GM23338 (cell line): ENCODE results near the gene ALKBH4. TPM values are rescaled to one million over a fixed set of nuclear protein-coding genes. Genes with fewer than 3 reads are reported as not detected.

ENCODE experiments used
- ATAC-seq: fragments of 200-7000 bp; cut with Tn5 transposase; 3 replicates; pipeline ENCODE4 v1.9.1; 2020
- DNase-seq: peaks from one replicate; pipeline ENCODE4 v3.0.0-alpha.2; 2015; ENCODE audit warnings: low spot score
- H2AFZ ChIP-seq: fragments of 200-600 bp; sonication (generic); 2 replicates; pipeline ENCODE4 v1.8.0; 2016; ENCODE audit warnings: antibody characterized with exemption, mild to moderate bottlenecking, moderate library complexity
- H3F3A ChIP-seq: fragments of 200-600 bp; sonication (generic); replicated peaks from 2 replicates; pipeline ENCODE4 v1.8.0; 2017; ENCODE audit warnings: antibody characterized with exemption, mixed run types, low read depth
- H3K27ac ChIP-seq: fragments of 200-600 bp; sonication (generic); 2 replicates; pipeline ENCODE4 v1.6.1; 2016; ENCODE audit warnings: low read depth
- H3K27me3 ChIP-seq: fragments of 200-600 bp; sonication (generic); 2 replicates; pipeline ENCODE4 v1.8.0; 2016; ENCODE audit warnings: mild to moderate bottlenecking, mixed run types, moderate library complexity; ENCODE audit not compliant: insufficient read depth
- H3K36me3 ChIP-seq: fragments of 200-600 bp; sonication (generic); 2 replicates; pipeline ENCODE4 v1.8.0; 2016; ENCODE audit warnings: mild to moderate bottlenecking; ENCODE audit not compliant: insufficient read depth
- H3K4me1 ChIP-seq: fragments of 200-600 bp; sonication (generic); 2 replicates; pipeline ENCODE4 v1.8.0; 2016; ENCODE audit warnings: mild to moderate bottlenecking, moderate library complexity; ENCODE audit not compliant: insufficient read depth
- H3K4me2 ChIP-seq: fragments of 200-600 bp; sonication (generic); 2 replicates; pipeline ENCODE4 v1.7.1; 2017; ENCODE audit warnings: mixed run types
- H3K4me3 ChIP-seq: fragments of 200-600 bp; sonication (generic); 2 replicates; pipeline ENCODE4 v1.6.1; 2016; ENCODE audit warnings: mixed run types
- H3K79me2 ChIP-seq: fragments of 200-600 bp; sonication (generic); replicated peaks from 2 replicates; pipeline ENCODE4 v1.8.0; 2017; ENCODE audit warnings: mild to moderate bottlenecking; ENCODE audit not compliant: insufficient read depth
- H3K9me2 ChIP-seq: fragments of 200-600 bp; sonication (generic); 2 replicates; pipeline ENCODE4 v1.8.0; 2017; ENCODE audit not compliant: insufficient read depth
- H4K20me1 ChIP-seq: fragments of 200-600 bp; sonication (generic); replicated peaks from 2 replicates; pipeline ENCODE4 v1.8.0; 2017; ENCODE audit warnings: mild to moderate bottlenecking; ENCODE audit not compliant: insufficient read depth
- H3K27ac Mint-ChIP-seq: 2 replicates; pipeline ENCODE4 v1.8.0; 2020; ENCODE audit warnings: inconsistent platforms, mild to moderate bottlenecking, moderate library complexity, mixed read lengths
- H3K27me3 Mint-ChIP-seq: 3 replicates; pipeline ENCODE4 v1.8.0; 2022; ENCODE audit warnings: low read depth, mild to moderate bottlenecking, moderate library complexity, mixed read lengths, inconsistent platforms; ENCODE audit not compliant: insufficient read depth, poor library complexity
- H3K36me3 Mint-ChIP-seq: 3 replicates; pipeline ENCODE4 v1.8.0; 2021; ENCODE audit warnings: low read depth, mild to moderate bottlenecking, inconsistent platforms, moderate library complexity, mixed read lengths
- H3K4me1 Mint-ChIP-seq: 3 replicates; pipeline ENCODE4 v1.8.0; 2020; ENCODE audit warnings: mild to moderate bottlenecking, inconsistent platforms, mixed read lengths
- H3K4me3 Mint-ChIP-seq: 3 replicates; pipeline ENCODE4 v1.8.0; 2021; ENCODE audit warnings: moderate library complexity, mild to moderate bottlenecking, inconsistent platforms, mixed read lengths
- H3K9me3 Mint-ChIP-seq: 3 replicates; pipeline ENCODE4 v1.8.0; 2020; ENCODE audit warnings: moderate library complexity, mild to moderate bottlenecking, inconsistent platforms, mixed read lengths
- CREB1 ChIP-seq: fragments of 250-450 bp; sonication (Bioruptor Pico); IDR thresholded peaks from 2 replicates; pipeline ENCODE4 v1.5.0; 2020; ENCODE audit warnings: low read depth, mild to moderate bottlenecking, moderate library complexity
- ETS1 ChIP-seq: IDR thresholded peaks from 2 replicates; pipeline ENCODE4 v1.6.1; 2016; ENCODE audit warnings: antibody characterized with exemption
- EZH2 ChIP-seq: fragments of 200-600 bp; sonication (generic); IDR thresholded peaks from one replicate; pipeline ENCODE4 v1.8.0; 2017; ENCODE audit warnings: antibody characterized with exemption, mild to moderate bottlenecking, low read depth; ENCODE audit not compliant: unreplicated experiment
- EZH2phosphoT487 ChIP-seq: fragments of 200-600 bp; sonication (generic); IDR thresholded peaks from one replicate; pipeline ENCODE4 v1.8.1; 2018; ENCODE audit warnings: antibody characterized with exemption; ENCODE audit not compliant: unreplicated experiment
- JUNB ChIP-seq: IDR thresholded peaks from one replicate; pipeline ENCODE4 v1.6.1; 2016; ENCODE audit warnings: antibody characterized with exemption; ENCODE audit not compliant: unreplicated experiment
- NANOG ChIP-seq: IDR thresholded peaks from 2 replicates; pipeline ENCODE4 v1.6.1; 2016; ENCODE audit warnings: antibody characterized with exemption, borderline replicate concordance
- POLR2AphosphoS5 ChIP-seq: IDR thresholded peaks from 2 replicates; pipeline ENCODE4 v1.6.1; 2016; ENCODE audit warnings: antibody characterized with exemption, low read depth
- ZNF114 ChIP-seq: fragments of 250-450 bp; sonication (Bioruptor Pico); IDR thresholded peaks from 2 replicates; pipeline ENCODE4 v1.5.0; 2020; ENCODE audit warnings: mild to moderate bottlenecking, moderate library complexity
- ZNF331 ChIP-seq: fragments of 250-450 bp; sonication (Bioruptor Pico); IDR thresholded peaks from 2 replicates; pipeline ENCODE4 v1.5.0; 2020; ENCODE audit warnings: low read depth, mild to moderate bottlenecking, moderate library complexity
- polyA plus RNA-seq: library from polyadenylated mRNA; unstranded; fragments of >200 nt; fragmentation: Nextera tagmentation; extraction: Ambion mirVana; gene quantifications from 2 replicates; pipeline ENCODE4 v1.2.1, GENCODE V29; 2016
- total RNA-seq: library from RNA; depleted of rRNA; stranded (reverse); fragments of >200 nt; shearing (Covaris generic); gene quantifications from 2 replicates; pipeline ENCODE4 v1.2.3, GENCODE V29; 2014
- TF ChIP-seq, protein P1 (sequence below): fragments of 250-450 bp; sonication (Bioruptor Pico); IDR thresholded peaks from 2 replicates; pipeline ENCODE4 v1.5.0; 2020; ENCODE audit warnings: mild to moderate bottlenecking, moderate library complexity
- TF ChIP-seq, protein P2 (sequence below), 2 experiments: fragments of 200-600 bp in 1 of 2; sonication (generic) in 1 of 2; conservative IDR thresholded peaks; 2 replicates each; pipeline versions ENCODE4 v1.5.1 to v1.6.1; 2016 to 2017; ENCODE audit warnings: antibody characterized with exemption in 2 of 2, low read depth in 2 of 2, mild to moderate bottlenecking in 2 of 2, moderate library complexity in 1 of 2

The ALKBH4 gene
- total and polyA plus RNA-seq, 2 experiments from 2014 or later: 17.7 to 45.0 TPM

- Mint-ChIP-seq H3K4me3 (no peak overlapping the region), H3K27ac (no peak overlapping the region), H3K36me3 (peaks cover 17% of the 10 kb centered on the region), H3K27me3 (peaks cover 5% of the 10 kb centered on the region), H3K9me3 (no peaks in the 10 kb centered on the region), H3K4me1 (peaks cover 6% of the 10 kb centered on the region)
- Histone ChIP-seq H3K27me3 (no peaks in the 10 kb centered on the region), H3F3A (peaks cover 4% of the 10 kb centered on the region; the same call in 1 of the 2 replicates), H3K79me2 (no peaks in the 10 kb centered on the region), H3K4me3 (no peak overlapping the region), H3K9me2 (no peaks in the 10 kb centered on the region), H4K20me1 (no peaks in the 10 kb centered on the region; the same call in 1 of the 2 replicates), H3K27ac (no peak overlapping the region), H3K4me2 (no peak overlapping the region), H3K4me1 (peaks cover 15% of the 10 kb centered on the region), H2AFZ (no peak overlapping the region), H3K36me3 (no peaks in the 10 kb centered on the region)
- no peak for DNase-seq
- no peak for ATAC-seq
- TF ChIP-seq JUNB (no peak), EZH2 (no peak), CREB1 (CRISPR knock-in tag) (no peak), NANOG (no peak), EZH2phosphoT487 (no peak), ETS1 (no peak), POLR2AphosphoS5 (no peak), ZNF114 (no peak), ZNF331 (CRISPR knock-in tag) (no peak)
- TF ChIP-seq, protein P1, sequence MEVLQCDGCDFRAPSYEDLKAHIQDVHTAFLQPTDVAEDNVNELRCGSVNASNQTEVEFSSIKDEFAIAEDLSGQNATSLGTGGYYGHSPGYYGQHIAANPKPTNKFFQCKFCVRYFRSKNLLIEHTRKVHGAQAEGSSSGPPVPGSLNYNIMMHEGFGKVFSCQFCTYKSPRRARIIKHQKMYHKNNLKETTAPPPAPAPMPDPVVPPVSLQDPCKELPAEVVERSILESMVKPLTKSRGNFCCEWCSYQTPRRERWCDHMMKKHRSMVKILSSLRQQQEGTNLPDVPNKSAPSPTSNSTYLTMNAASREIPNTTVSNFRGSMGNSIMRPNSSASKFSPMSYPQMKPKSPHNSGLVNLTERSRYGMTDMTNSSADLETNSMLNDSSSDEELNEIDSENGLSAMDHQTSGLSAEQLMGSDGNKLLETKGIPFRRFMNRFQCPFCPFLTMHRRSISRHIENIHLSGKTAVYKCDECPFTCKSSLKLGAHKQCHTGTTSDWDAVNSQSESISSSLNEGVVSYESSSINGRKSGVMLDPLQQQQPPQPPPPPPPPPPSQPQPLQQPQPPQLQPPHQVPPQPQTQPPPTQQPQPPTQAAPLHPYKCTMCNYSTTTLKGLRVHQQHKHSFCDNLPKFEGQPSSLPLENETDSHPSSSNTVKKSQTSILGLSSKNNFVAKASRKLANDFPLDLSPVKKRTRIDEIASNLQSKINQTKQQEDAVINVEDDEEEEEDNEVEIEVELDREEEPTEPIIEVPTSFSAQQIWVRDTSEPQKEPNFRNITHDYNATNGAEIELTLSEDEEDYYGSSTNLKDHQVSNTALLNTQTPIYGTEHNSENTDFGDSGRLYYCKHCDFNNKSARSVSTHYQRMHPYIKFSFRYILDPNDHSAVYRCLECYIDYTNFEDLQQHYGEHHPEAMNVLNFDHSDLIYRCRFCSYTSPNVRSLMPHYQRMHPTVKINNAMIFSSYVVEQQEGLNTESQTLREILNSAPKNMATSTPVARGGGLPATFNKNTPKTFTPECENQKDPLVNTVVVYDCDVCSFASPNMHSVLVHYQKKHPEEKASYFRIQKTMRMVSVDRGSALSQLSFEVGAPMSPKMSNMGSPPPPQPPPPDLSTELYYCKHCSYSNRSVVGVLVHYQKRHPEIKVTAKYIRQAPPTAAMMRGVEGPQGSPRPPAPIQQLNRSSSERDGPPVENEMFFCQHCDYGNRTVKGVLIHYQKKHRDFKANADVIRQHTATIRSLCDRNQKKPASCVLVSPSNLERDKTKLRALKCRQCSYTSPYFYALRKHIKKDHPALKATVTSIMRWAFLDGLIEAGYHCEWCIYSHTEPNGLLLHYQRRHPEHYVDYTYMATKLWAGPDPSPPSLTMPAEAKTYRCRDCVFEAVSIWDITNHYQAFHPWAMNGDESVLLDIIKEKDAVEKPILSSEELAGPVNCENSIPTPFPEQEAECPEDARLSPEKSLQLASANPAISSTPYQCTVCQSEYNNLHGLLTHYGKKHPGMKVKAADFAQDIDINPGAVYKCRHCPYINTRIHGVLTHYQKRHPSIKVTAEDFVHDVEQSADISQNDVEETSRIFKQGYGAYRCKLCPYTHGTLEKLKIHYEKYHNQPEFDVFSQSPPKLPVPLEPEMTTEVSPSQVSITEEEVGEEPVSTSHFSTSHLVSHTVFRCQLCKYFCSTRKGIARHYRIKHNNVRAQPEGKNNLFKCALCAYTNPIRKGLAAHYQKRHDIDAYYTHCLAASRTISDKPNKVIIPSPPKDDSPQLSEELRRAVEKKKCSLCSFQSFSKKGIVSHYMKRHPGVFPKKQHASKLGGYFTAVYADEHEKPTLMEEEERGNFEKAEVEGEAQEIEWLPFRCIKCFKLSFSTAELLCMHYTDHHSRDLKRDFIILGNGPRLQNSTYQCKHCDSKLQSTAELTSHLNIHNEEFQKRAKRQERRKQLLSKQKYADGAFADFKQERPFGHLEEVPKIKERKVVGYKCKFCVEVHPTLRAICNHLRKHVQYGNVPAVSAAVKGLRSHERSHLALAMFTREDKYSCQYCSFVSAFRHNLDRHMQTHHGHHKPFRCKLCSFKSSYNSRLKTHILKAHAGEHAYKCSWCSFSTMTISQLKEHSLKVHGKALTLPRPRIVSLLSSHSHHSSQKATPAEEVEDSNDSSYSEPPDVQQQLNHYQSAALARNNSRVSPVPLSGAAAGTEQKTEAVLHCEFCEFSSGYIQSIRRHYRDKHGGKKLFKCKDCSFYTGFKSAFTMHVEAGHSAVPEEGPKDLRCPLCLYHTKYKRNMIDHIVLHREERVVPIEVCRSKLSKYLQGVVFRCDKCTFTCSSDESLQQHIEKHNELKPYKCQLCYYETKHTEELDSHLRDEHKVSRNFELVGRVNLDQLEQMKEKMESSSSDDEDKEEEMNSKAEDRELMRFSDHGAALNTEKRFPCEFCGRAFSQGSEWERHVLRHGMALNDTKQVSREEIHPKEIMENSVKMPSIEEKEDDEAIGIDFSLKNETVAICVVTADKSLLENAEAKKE (CRISPR knock-in tag): no peak
- TF ChIP-seq, protein P2, sequence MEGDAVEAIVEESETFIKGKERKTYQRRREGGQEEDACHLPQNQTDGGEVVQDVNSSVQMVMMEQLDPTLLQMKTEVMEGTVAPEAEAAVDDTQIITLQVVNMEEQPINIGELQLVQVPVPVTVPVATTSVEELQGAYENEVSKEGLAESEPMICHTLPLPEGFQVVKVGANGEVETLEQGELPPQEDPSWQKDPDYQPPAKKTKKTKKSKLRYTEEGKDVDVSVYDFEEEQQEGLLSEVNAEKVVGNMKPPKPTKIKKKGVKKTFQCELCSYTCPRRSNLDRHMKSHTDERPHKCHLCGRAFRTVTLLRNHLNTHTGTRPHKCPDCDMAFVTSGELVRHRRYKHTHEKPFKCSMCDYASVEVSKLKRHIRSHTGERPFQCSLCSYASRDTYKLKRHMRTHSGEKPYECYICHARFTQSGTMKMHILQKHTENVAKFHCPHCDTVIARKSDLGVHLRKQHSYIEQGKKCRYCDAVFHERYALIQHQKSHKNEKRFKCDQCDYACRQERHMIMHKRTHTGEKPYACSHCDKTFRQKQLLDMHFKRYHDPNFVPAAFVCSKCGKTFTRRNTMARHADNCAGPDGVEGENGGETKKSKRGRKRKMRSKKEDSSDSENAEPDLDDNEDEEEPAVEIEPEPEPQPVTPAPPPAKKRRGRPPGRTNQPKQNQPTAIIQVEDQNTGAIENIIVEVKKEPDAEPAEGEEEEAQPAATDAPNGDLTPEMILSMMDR (conservative IDR thresholded peaks at IDR 0.05; ENCODE audit: low read depth in 2 of 2): no peak
Measured at GRCh38 chr7:102444961-102445673, 19.5 kb downstream of the ALKBH4 start.
